GM19239 (cell line): ENCODE data around the gene GNG3.

Source experiments
- DNase-seq: peaks from one replicate; pipeline ENCODE4 v3.0.0; 2011; ENCODE audit warnings: low spot score; ENCODE audit not compliant: insufficient read length
- FAIRE-seq: peaks from 2 replicates; lab custom pipeline; 2011; peaks lifted over from hg19 to GRCh38; lab: Jason Lieb, UNC

Gene GNG3

DNA sequence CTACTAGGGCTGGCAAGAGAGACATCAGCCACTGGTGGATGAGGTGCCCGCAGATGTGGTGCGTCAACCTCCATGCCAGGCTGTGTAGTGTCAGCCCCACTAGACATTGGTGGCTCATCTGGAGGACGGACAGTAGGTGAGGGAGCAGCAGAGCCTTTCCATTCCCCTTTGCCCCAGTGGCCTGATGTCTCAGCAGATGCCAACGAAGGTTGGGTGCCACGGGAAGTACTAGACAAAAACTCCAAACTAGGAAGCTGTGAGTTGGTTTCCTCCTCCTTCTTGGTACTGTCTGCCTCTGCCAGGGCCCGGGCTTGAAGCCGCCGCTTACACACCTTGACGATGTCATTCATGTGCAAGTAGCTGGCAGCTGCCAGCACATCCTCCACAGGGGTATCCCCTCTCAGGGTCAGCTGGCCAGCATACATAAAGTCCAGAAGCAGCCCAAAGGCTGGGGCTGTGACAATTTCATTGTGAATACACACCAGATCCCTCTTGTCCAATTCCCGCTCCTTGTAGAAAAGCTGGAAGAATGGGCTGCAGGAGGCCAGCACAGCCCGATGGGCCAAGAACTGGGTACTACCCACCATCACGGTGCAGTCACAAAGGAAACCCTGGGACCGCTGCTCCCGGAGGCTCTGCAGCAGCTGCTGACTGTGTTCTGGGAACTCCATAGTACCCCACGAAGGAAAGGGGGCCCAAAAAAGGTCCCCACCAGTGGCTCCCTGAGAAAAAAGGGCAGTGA is 45.7 kb downstream of the GNG3 start:
- FAIRE-seq (no peak), DNase-seq (no peak)

DNA sequence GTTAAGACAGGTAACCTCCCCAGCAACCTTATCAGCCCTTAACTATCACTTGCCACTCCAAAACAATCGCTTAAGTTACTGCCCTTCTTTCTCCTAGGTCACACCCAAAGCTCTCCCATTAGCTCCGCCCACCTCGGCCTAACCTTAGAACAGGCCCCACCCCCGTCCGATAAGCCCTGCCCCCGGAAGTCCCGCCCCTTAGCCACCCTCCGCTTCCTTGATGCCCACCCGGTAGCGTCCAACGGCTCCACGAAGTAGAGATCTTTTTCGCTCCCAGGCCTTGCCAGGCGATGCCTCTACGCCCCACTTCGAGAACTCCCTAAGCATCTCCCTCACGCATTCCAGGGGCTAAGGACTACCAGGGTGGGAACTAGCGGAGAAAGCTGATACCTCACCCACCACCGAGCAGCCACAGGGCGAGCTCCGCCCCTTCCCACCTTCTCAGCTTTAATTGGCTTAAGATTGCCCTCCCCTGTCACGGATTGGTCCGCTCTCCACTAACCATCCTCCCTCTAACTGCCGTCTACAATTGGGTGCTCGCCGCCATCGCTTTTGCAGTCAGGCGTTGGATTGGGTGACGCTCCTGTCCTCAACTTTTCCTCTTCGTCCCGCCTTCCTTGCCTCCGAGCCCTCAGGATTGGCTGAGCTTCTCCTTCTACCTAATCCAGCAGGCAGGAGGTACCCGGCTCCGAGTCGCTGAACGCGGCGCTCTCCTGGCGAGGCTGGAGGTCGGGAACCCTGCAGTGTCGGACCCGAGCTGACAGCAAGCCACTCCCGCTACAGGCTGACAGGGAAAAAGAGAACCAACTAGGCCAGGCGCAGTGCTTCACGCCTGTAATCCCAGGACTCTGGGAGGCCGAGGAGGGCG is 46.5 kb downstream of the GNG3 start, which contains the start of gene ZBTB3:
TSS of gene ZBTB3 (minus strand) at position 425 of the 868 bp plus-strand sequence. CDS start 496 bp downstream, outside the sequence.
- FAIRE-seq (peak; percentile 99), DNase-seq (peak; percentile 85)

DNA sequence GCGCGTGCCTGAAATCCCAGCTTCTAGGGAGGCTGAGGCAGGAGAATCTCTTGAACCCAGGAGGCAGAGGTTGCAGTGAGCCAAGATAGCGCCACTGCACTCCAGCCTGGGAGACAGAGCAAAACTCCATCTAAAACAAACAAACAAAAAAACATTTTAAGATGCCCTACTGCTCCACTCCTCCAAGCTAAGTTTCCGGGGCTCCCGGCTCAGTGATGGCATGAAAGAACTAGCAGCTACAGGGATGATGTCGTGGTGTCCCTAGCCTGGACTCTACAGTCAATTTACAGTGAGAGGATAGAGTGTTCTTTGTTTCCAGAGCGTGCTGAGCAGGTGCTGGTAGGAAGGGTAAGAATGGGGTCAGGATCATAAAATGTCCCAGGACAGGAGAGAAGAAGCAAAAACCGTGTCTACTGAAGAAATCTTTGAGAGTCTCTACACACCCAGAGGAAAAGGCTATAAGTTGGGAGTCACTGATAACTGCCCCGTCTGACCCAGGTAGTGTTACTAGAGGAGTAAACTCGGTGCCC is 47.7 kb downstream of the GNG3 start:
- FAIRE-seq = no peak
- no peak for DNase-seq

DNA sequence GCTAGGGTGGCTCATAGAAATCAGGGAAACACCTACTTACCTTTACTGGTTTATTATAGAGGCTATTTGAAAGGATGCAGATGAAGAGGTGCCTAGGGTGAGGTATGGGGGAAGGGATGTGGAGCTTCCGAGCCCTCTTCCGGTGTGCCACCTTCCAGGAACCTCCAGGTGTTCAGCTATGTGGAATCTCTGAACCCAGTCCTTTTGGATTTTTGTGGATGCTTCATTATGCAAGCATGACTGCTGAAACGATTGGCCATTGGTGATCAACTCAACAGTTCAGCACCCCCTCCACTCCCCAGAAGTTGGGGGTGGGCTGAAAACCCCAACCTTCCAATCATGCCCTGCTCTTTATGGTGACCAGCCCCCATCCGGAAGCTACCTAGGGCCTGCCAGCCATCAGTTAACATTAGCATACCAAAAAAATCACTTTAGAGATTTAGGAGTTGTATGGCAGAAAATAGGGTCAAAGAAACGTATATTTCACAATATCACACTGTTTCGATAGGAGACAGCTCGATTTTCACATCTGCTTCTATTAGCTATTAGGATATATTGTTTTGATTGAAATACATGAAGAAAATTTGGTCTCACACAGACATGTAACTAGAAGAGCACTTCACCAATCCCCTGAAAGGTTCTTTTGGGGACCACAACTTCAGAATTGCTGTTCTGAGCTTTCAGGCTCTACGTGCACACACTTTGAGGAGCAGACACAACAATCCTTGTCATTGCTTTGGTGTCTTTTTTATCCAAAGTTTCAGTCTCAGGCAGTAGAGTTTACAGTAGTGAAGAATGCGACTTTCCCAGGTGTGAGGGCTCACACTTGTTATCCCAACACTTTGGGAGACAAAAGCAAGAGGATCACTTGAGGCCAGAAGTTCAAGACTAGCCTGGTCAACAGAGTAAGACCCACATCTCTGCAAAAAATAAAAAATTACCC is 50.6 kb downstream of the GNG3 start:
- DNase-seq = no peak
- no peak for FAIRE-seq
